HCT116 (cell line): Measurements from ENCODE around the gene ANO6. TPM values are rescaled to one million over a fixed set of nuclear protein-coding genes. Genes with fewer than 3 reads are reported as not detected.

Experiments
- ATAC-seq: fragments of 200-7000 bp; cut with Tn5 transposase; 2 replicates; pipeline ENCODE4 v1.9.1; 2020; ENCODE audit warnings: mild to moderate bottlenecking, moderate library complexity
- BruUV-seq: library from RNA; stranded (reverse); fragments of 400-500 nt; replicated peaks from 2 replicates; lab custom pipeline; 2021; lab: Mats Ljungman, UMichigan
- CTCF ChIA-PET: fragments of 300-600 bp; sonication (Branson Sonifier 250); formaldehyde crosslinking; loops from one replicate; lab custom pipeline; 2021; ENCODE audit warnings: antibody characterized with exemption; lab: Charles Lee
- POLR2A ChIA-PET: fragments of 300-600, 350-600 bp; sonication (Branson Sonifier 250); formaldehyde crosslinking; loops from one replicate; lab custom pipeline; 2021; ENCODE audit warnings: antibody characterized with exemption; lab: Charles Lee
- RAD21 ChIA-PET, 2 experiments: fragments of 300-600 bp; sonication (Branson Sonifier 250); formaldehyde crosslinking; loops; one replicate each; lab custom pipeline; 2023; ENCODE audit warnings: low total read pairs in 2 of 2; ENCODE audit not compliant: uncharacterized antibody in 2 of 2, unreplicated experiment in 2 of 2, low non-redundant PET in 1 of 2; lab: Charles Lee
- DNase-seq: peaks from one replicate; pipeline ENCODE4 v3.0.0-alpha.2; 2010; ENCODE audit warnings: low read depth, low spot score
- H2AFZ ChIP-seq: fragments of 200-600 bp; shearing (Covaris generic), sonication (generic); 2 replicates; pipeline ENCODE4 v1.6.1; 2017; ENCODE audit warnings: low read depth, mixed run types, mixed read lengths, antibody characterized with exemption, low read length; ENCODE audit not compliant: poor library complexity, severe bottlenecking
- H3K27ac ChIP-seq: 2 replicates; pipeline ENCODE4 v1.5.1; 2012; ENCODE audit warnings: low read depth, low read length
- H3K27me3 ChIP-seq: fragments of 200-600 bp; sonication (generic); 2 replicates; pipeline ENCODE4 v1.6.1; 2016; ENCODE audit warnings: mixed run types, low read length, mixed read lengths; ENCODE audit not compliant: insufficient read depth
- H3K36me3 ChIP-seq, 2 experiments: fragments of 200-500 bp in 1 of 2; fragments of 200-600 bp in 1 of 2; sonication (Bioruptor generic) in 1 of 2; sonication (generic) in 1 of 2; 2 replicates each; pipeline versions ENCODE4 v1.5.1 to v1.6.1; 2014 to 2016; ENCODE audit warnings: low read length in 2 of 2, inconsistent platforms in 1 of 2, mixed read lengths in 1 of 2, mixed run types in 1 of 2; ENCODE audit not compliant: insufficient read depth in 2 of 2, control insufficient read depth in 1 of 2
- H3K4me1 ChIP-seq, 2 experiments: fragments of 200-600 bp in 1 of 2; sonication (generic) in 1 of 2; 2 replicates each; pipeline versions ENCODE4 v1.5.1 to v1.6.1; 2012 to 2017; ENCODE audit warnings: low read length in 2 of 2, inconsistent platforms in 1 of 2, mild to moderate bottlenecking in 1 of 2, mixed read lengths in 1 of 2, mixed run types in 1 of 2, moderate library complexity in 1 of 2; ENCODE audit not compliant: insufficient read depth in 2 of 2, control insufficient read depth in 1 of 2
- H3K4me2 ChIP-seq: fragments of 200-600 bp; sonication (generic); 2 replicates; pipeline ENCODE4 v1.6.1; 2017; ENCODE audit warnings: mixed run types, low read length, mixed read lengths
- H3K4me3 ChIP-seq, 2 experiments: fragments of 200-600 bp in 1 of 2; sonication (generic) in 1 of 2; replicated peaks in 1 of 2; 2 replicates each; pipeline ENCODE4 v1.5.1; 2011 to 2016; ENCODE audit warnings: low read length in 2 of 2, control low read depth in 1 of 2, low read depth in 1 of 2, mild to moderate bottlenecking in 1 of 2, mixed read lengths in 1 of 2, mixed run types in 1 of 2
- H3K79me2 ChIP-seq: fragments of 200-600 bp; sonication (generic); 2 replicates; pipeline ENCODE4 v1.6.1; 2017; ENCODE audit warnings: mild to moderate bottlenecking, mixed run types, low read length, moderate library complexity, mixed read lengths; ENCODE audit not compliant: insufficient read depth
- H3K9ac ChIP-seq: fragments of 200-600 bp; sonication (generic); 2 replicates; pipeline ENCODE4 v1.6.1; 2016; ENCODE audit warnings: low read length, mixed read lengths
- H3K9me2 ChIP-seq: fragments of 200-600 bp; sonication (generic), shearing (Covaris generic); 2 replicates; pipeline ENCODE4 v1.6.1; 2017; ENCODE audit warnings: mixed run types, mild to moderate bottlenecking, moderate library complexity; ENCODE audit not compliant: insufficient read depth
- H3K9me3 ChIP-seq, 2 experiments: fragments of 200-500 bp in 1 of 2; fragments of 200-600 bp in 1 of 2; sonication (Bioruptor generic) in 1 of 2; sonication (generic) in 1 of 2; 2 replicates each; pipeline ENCODE4 v1.6.1; 2014 to 2017; ENCODE audit warnings: low read length in 2 of 2, mixed read lengths in 2 of 2, inconsistent platforms in 1 of 2, low read depth in 1 of 2, mild to moderate bottlenecking in 1 of 2, mixed run types in 1 of 2, moderate library complexity in 1 of 2; ENCODE audit not compliant: control insufficient read depth in 1 of 2, insufficient read depth in 1 of 2
- H4K20me1 ChIP-seq: fragments of 200-600 bp; sonication (generic), shearing (Covaris generic); 2 replicates; pipeline ENCODE4 v1.6.1; 2017; ENCODE audit warnings: mixed run types, mild to moderate bottlenecking, moderate library complexity; ENCODE audit not compliant: insufficient read depth
- CBX3 ChIP-seq: IDR thresholded peaks from 2 replicates; pipeline ENCODE4 v1.6.1; 2012; ENCODE audit warnings: low read depth
- ELF1 ChIP-seq: IDR thresholded peaks from 2 replicates; pipeline ENCODE4 v1.6.1; 2012; ENCODE audit warnings: low read depth, borderline replicate concordance
- EZH2 ChIP-seq: fragments of 200-600 bp; sonication (generic); IDR thresholded peaks from 2 replicates; pipeline ENCODE4 v1.6.1; 2017; ENCODE audit warnings: antibody characterized with exemption, mixed run types
- FOSL1 ChIP-seq: IDR thresholded peaks from 2 replicates; pipeline ENCODE4 v1.6.1; 2012; ENCODE audit warnings: low read depth
- POLR2A ChIP-seq: IDR thresholded peaks from 2 replicates; pipeline ENCODE4 v1.7.0; 2011; ENCODE audit warnings: borderline replicate concordance; ENCODE audit not compliant: insufficient read depth, insufficient read length; ENCODE audit errors: extremely low read depth
- REST ChIP-seq: IDR thresholded peaks from 2 replicates; pipeline ENCODE4 v1.6.1; 2012; ENCODE audit warnings: low read depth
- TCF7L2 ChIP-seq: IDR thresholded peaks from 2 replicates; pipeline ENCODE4 v1.7.0; 2011; ENCODE audit warnings: borderline replicate concordance, inconsistent platforms; ENCODE audit not compliant: insufficient read depth, insufficient read length; ENCODE audit errors: extremely low read depth
- ZNF274 ChIP-seq: fragments of 200-500 bp; sonication (Bioruptor generic); IDR thresholded peaks from 2 replicates; pipeline ENCODE4 v1.6.1; 2014; ENCODE audit warnings: mild to moderate bottlenecking, low read depth, low read length, inconsistent platforms
- intact Hi-C: fragments of 100-400 bp; cut with micrococcal nuclease; formaldehyde crosslinking; loops from 2 replicates; pipeline ENCODE4 v1.10.0; 2022
- total RNA-seq: library from RNA; stranded (reverse); gene quantifications from one replicate; pipeline ENCODE4 v1.2.1, GENCODE V29; 2021; ENCODE audit not compliant: unreplicated experiment

Gene ANO6
- total RNA-seq, 1 experiment from 2014 or later, result 36.7 TPM

- TF ChIP-seq REST, result no peak
- TF ChIP-seq EZH2, result no peak
Observed at GRCh38 chr12:45246236-45246635, 30.3 kb downstream of the ANO6 start (continued).

GRCh38 chr12:45247589-45247988 lies 31.7 kb downstream of the ANO6 start:
- Histone ChIP-seq H2AFZ (no peak overlapping the region), H3K9ac (no peak overlapping the region), H3K79me2 (peaks cover 59% of the 10 kb centered on the region), H3K27me3 (no peaks in the 10 kb centered on the region), H3K36me3 (no peaks in the 10 kb centered on the region), H3K9me2 (no peaks in the 10 kb centered on the region), H3K4me1 (no peaks in the 10 kb centered on the region), H3K27ac (no peak overlapping the region), H4K20me1 (no peaks in the 10 kb centered on the region), H3K4me3 (no peak overlapping the region), H3K4me2 (no peak overlapping the region), H3K9me3 (no peaks in the 10 kb centered on the region)
- TF ChIP-seq POLR2A, result no peak
- no peak for TF ChIP-seq EZH2
- TF ChIP-seq FOSL1, result no peak
- no peak for TF ChIP-seq ZNF274
- TF ChIP-seq ELF1, result no peak
- TF ChIP-seq TCF7L2, result no peak
- no peak for TF ChIP-seq CBX3
- DNase-seq, result no peak
- ChIA-PET CTCF (no interaction called here), POLR2A (no interaction called here), RAD21 (no interaction called here)
- ATAC-seq, result no peak
- intact Hi-C loops, result no loop called here
- no TSS peak for BruUV-seq
